ENCODE data around the gene DCAF16. TPM values are rescaled to one million over a fixed set of nuclear protein-coding genes. Genes with fewer than 3 reads are reported as not detected.

The DCAF16 gene
- total RNA-seq, 8 experiments from 2014 or later = 30.1 to 87.1 (median 44.5) TPM

- in situ Hi-C loops (cut with MboI; ENCODE audit: low pct_unique_long_range_greater_than_20kb in 2 of 9, low sequenced_read_pairs in 9 of 9, unreplicated experiment in 9 of 9) = no loop called here
- Histone ChIP-seq H3K27ac (no peak overlapping the region), H3K4me3 (no peak overlapping the region), H3K4me1 (replicated peaks in 1 of 2) (peaks cover 14 to 17% of the 10 kb centered on the region in 2 donors)
- WGBS, 10 experiments = 0 to 50% (median 26%) methylated on average over 1 to 5 of the region's 5 CpGs; no CpG with 5 or more reads in 2 of the 10 experiments
- peak in 5 of 8 experiments; percentile 88 to 96 (median 93) for ATAC-seq (replicated peaks in 6 of 8)
Measured at GRCh38 chr4:17758485-17758884, 52.1 kb downstream of the DCAF16 start.

- Histone ChIP-seq H3K4me3 (no peak overlapping the region), H3K27ac (no peak overlapping the region), H3K4me1 (replicated peaks in 1 of 2) (peaks cover 13 to 14% of the 10 kb centered on the region in 2 donors)
- WGBS, 10 experiments = 0 to 100% (median 33%) methylated on average over 1 of the region's 1 CpG; no CpG with 5 or more reads in 2 of the 10 experiments
- ATAC-seq (replicated peaks in 6 of 8) = no peak
- in situ Hi-C loops (cut with MboI; ENCODE audit: low pct_unique_long_range_greater_than_20kb in 2 of 9, low sequenced_read_pairs in 9 of 9, unreplicated experiment in 9 of 9) = no loop called here
Measured at GRCh38 chr4:17757621-17758020, 52.9 kb downstream of the DCAF16 start.

GRCh38 chr4:17753646-17754045 lies 56.9 kb downstream of the DCAF16 start:
- in situ Hi-C loops (cut with MboI; ENCODE audit: low pct_unique_long_range_greater_than_20kb in 2 of 9, low sequenced_read_pairs in 9 of 9, unreplicated experiment in 9 of 9) = no loop called here
- H3K4me3 ChIP-seq = no peak overlapping the region
- 50 to 100% (median 79%) methylated on average over 1 to 2 of the region's 2 CpGs; no CpG with 5 or more reads in 2 of the 10 experiments for WGBS, 10 experiments
- H3K4me1 ChIP-seq (replicated peaks in 1 of 2) = peaks cover 9 to 11% of the 10 kb centered on the region in 2 donors
- peak in 3 of 8 experiments; percentile 24 to 82 (median 69) for ATAC-seq (replicated peaks in 6 of 8)
- no peak overlapping the region for H3K27ac ChIP-seq

Other genes with a start within 250 kb of the DCAF16 start
- gene LAP3, start 233.6 kb downstream of the DCAF16 start, total RNA-seq = 100 to 1,000 TPM in 2 of 8 experiments, 10 to 100 TPM in 6; 17.6 to 129 (median 55.4) TPM
- 10 to 100 TPM; 21.6 to 58.0 (median 29.2) TPM for gene MED28, start 196.1 kb downstream of the DCAF16 start, total RNA-seq
- 1 to 10 TPM in 2 of 8 experiments, under 1 TPM in 5, not detected in 1; 0.21 to 3.2 (median 0.64) TPM for gene FAM184B, start 29.1 kb downstream of the DCAF16 start, total RNA-seq
- 10 to 100 TPM in 3 of 8 experiments, 1 to 10 TPM in 4, under 1 TPM in 1; 0.97 to 36.7 (median 2.0) TPM for gene NCAPG, start 222 bp upstream of the DCAF16 start, total RNA-seq
- gene LCORL, start 211.0 kb upstream of the DCAF16 start, total RNA-seq = 10 to 100 TPM in 7 of 8 experiments, 1 to 10 TPM in 1; 9.4 to 31.0 (median 25.6) TPM

All from motor neuron (in vitro differentiated cells).